Epithelial cell of esophagus (primary cell): ENCODE results near the gene DRG1.
"Not testable (repeated sequence)": the region's sequence is repeated elsewhere in the genome, so short reads cannot be mapped to it uniquely, and the experiment has no call there.

Source experiments
- DNase-seq: peaks from one replicate; pipeline ENCODE4 v3.0.0; 2010; ENCODE audit warnings: low read depth
- H3K4me3 ChIP-seq: 2 replicates; pipeline ENCODE4 v1.5.1; 2011; ENCODE audit warnings: mild to moderate bottlenecking, low read length, control low read depth
- CTCF ChIP-seq: IDR thresholded peaks from 2 replicates; pipeline ENCODE4 v1.5.1; 2011; ENCODE audit warnings: low read depth, mild to moderate bottlenecking, low read length, control low read depth, inconsistent platforms; ENCODE audit not compliant: insufficient read depth; ENCODE audit errors: missing control alignments

DRG1 gene

GRCh38 chr22:31363885-31364465 lies 35.4 kb upstream of the DRG1 start:
- H3K4me3 ChIP-seq, result no peak overlapping the region
- DNase-seq, result no peak
- no peak for TF ChIP-seq CTCF

- TF ChIP-seq CTCF, result no peak
- no peak overlapping the region for H3K4me3 ChIP-seq
- no peak for DNase-seq
Measured at GRCh38 chr22:31367426-31367825, 32.0 kb upstream of the DRG1 start.

GRCh38 chr22:31377612-31378011 lies 21.8 kb upstream of the DRG1 start:
- no peak overlapping the region for H3K4me3 ChIP-seq
- TF ChIP-seq CTCF, result no peak
- DNase-seq, result no peak

- DNase-seq, result no peak
- no peak overlapping the region for H3K4me3 ChIP-seq
- TF ChIP-seq CTCF, result no peak
Measured at GRCh38 chr22:31378123-31378522, 21.3 kb upstream of the DRG1 start.

- DNase-seq, result not testable (repeated sequence)
Measured at GRCh38 chr22:31378651-31379050, 20.8 kb upstream of the DRG1 start.

GRCh38 chr22:31393893-31394292 lies 5.5 kb upstream of the DRG1 start:
- H3K4me3 ChIP-seq, result no peak overlapping the region
- no peak for DNase-seq
- no peak for TF ChIP-seq CTCF

More at GRCh38 chr22:31378651-31379050, 20.8 kb upstream of the DRG1 start:
- H3K4me3 ChIP-seq, result not testable (repeated sequence)

- no peak for TF ChIP-seq CTCF
- no peak overlapping the region for H3K4me3 ChIP-seq
- no peak for DNase-seq
Measured at GRCh38 chr22:31394326-31394725, 5.1 kb upstream of the DRG1 start.
